ENCODE measurements around the gene PAWR.

DNA sequence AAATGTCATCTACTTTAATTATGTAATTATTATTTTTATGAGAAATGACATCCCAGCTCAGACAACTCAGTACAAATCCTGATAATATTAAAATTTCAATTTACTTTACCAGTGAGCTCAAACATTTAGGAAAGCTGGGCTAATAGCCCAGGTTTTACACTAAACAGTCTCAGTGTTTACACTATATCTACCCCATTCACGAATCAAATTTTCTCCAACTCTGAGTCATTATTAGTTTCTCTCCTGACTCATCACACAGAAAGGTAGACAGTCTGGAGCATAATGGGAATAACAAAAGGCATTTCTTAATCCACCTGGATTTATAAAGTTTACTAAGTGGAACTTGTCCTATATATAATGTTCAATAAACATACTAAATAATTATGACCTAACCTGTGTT is 5.7 kb downstream of the PAWR start:
- TF ChIP-seq, protein P1, sequence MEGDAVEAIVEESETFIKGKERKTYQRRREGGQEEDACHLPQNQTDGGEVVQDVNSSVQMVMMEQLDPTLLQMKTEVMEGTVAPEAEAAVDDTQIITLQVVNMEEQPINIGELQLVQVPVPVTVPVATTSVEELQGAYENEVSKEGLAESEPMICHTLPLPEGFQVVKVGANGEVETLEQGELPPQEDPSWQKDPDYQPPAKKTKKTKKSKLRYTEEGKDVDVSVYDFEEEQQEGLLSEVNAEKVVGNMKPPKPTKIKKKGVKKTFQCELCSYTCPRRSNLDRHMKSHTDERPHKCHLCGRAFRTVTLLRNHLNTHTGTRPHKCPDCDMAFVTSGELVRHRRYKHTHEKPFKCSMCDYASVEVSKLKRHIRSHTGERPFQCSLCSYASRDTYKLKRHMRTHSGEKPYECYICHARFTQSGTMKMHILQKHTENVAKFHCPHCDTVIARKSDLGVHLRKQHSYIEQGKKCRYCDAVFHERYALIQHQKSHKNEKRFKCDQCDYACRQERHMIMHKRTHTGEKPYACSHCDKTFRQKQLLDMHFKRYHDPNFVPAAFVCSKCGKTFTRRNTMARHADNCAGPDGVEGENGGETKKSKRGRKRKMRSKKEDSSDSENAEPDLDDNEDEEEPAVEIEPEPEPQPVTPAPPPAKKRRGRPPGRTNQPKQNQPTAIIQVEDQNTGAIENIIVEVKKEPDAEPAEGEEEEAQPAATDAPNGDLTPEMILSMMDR (IDR thresholded peaks at IDR 0.05), result no peak
- TF ChIP-seq EZH2 (IDR thresholded peaks at IDR 0.05) (no peak), EZH2phosphoT487 (IDR thresholded peaks at IDR 0.05) (no peak)

Data from neural progenitor cell (in vitro differentiated cells).